SKM-1 treated with dmso at 0.1 percent for 144 hours (cell line): ENCODE results near the gene KCNJ16.
"Not testable (repeated sequence)": the region's sequence is repeated elsewhere in the genome, so short reads cannot be mapped to it uniquely, and the experiment has no call there.

Source experiments
- DNase-seq: peaks from one replicate; lab custom pipeline; 2025; ENCODE audit not compliant: unreplicated experiment; lab: John Stamatoyannopoulos, UW

The KCNJ16 gene

DNA sequence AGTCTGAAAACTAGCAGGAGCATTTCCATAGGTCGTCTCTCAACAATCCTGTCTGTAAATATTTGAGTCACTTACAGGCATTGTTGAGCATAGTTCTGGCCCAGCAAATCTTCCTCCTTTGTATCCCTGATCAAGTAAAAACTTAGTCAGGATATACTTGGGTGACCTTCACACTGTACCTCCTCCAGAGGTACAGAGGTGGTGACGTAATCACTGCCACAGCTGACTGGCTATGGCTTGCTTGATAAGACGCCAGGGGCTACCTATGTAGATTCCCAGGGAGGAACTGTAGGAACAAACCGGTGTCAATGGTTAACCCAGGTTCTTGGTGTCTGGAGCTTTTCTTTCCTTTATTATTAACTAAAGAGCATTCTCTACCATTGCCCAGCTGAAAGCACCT, at the start of gene KCNJ16:
Gene KCNJ16 (plus strand): TSS at position 270 of the 400 bp plus-strand sequence. CDS start 56,863 bp downstream, outside the sequence.
- DNase-seq = no peak

DNA sequence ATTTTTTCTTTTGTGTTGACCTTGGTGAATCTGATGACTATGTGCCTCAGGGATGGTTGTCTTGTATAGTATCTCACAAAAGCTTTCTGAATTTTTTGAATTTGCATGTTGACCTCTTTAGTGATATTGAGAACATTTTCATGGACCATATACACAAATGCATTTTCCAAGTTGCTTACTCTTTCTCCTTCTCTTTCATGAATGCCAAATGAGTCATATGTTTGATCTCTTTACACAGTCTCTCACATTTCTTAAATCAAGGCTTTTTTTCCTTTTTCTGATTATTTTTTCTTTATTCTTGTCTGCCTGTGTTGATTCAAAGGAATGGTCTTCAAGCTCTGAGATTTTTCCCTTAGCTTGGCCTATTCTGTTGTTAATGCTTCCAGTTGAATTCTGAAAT, 46.6 kb upstream of the KCNJ16 start:
- no peak for DNase-seq

GRCh38 chr17:70028978-70029767, 45.9 kb upstream of the KCNJ16 start:
- DNase-seq = no peak

- no peak for DNase-seq
Measured at GRCh38 chr17:70030371-70030770, 44.7 kb upstream of the KCNJ16 start.

- no peak for DNase-seq
Measured at GRCh38 chr17:70031341-70031740, 43.7 kb upstream of the KCNJ16 start.

- no peak for DNase-seq
Measured at GRCh38 chr17:70033165-70033564, 41.9 kb upstream of the KCNJ16 start.

GRCh38 chr17:70034158-70034557, 40.9 kb upstream of the KCNJ16 start:
- no peak for DNase-seq

- DNase-seq = no peak
Measured at GRCh38 chr17:70037498-70037897, 37.5 kb upstream of the KCNJ16 start.

DNA sequence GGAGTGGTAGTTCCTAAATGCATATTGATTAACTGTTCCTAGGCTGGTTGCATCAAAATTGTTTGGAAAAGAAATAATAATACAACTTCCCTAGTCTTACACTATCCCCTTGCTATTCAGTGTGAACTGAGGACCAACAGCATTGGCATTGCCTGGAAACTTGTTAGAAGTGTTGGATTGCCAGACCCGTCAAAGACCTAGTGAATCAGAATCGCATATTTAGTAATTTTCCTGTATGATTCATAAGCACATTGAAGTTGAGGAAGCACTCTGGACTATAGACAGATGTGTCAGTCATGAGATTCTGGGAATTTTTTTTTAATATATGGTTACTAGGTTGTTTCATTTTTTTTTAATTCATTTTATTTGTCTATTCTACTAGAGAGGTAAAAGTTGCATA, 34.7 kb upstream of the KCNJ16 start:
- DNase-seq = no peak

DNA sequence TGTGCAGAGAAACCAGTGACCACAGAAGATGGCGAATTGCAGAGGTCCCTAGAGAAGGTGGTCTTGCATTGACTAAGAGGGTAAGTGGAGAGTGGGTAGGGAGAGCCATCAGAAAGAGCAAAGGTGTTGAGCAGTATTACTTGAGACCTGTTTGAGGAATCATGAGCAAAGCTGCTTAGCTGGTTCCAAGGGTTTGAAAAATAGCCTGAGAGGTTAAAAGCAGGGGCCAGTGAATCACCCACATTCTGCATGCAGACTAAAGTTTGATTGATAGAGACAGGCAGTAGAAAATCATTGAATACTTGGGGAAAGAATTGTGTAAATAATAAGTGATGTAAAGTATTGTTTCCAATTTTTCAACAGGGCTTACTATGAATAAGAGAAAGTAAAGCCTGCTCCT, 34.0 kb upstream of the KCNJ16 start:
- no peak for DNase-seq

DNA sequence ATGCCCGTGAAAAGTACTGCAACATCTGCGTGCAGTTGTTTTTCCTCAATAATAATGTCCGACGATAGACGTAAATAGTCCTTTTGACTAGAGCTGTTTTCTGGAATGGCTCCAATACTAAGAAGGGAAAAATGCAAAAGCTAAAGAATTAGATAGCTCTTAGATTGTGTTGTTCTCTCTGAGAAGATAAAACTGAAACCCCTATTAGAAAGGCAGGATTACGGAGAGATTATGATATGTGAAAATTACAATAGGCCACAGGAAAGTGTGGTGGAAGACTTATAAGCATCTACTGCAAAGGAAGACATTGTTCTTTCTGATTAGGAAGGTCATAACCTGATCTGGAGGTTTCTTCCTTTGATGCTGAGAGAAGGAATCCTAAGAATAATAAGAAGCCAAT, 33.5 kb upstream of the KCNJ16 start:
- DNase-seq = no peak

GRCh38 chr17:70045780-70046179, 29.2 kb upstream of the KCNJ16 start:
- DNase-seq = not testable (repeated sequence)

- DNase-seq = no peak
Measured at GRCh38 chr17:70047619-70048419, 27.2 kb upstream of the KCNJ16 start.

- DNase-seq = no peak
Measured at GRCh38 chr17:70049801-70050591, 25.0 kb upstream of the KCNJ16 start.

- no peak for DNase-seq
Measured at GRCh38 chr17:70050931-70051330, 24.1 kb upstream of the KCNJ16 start.

DNA sequence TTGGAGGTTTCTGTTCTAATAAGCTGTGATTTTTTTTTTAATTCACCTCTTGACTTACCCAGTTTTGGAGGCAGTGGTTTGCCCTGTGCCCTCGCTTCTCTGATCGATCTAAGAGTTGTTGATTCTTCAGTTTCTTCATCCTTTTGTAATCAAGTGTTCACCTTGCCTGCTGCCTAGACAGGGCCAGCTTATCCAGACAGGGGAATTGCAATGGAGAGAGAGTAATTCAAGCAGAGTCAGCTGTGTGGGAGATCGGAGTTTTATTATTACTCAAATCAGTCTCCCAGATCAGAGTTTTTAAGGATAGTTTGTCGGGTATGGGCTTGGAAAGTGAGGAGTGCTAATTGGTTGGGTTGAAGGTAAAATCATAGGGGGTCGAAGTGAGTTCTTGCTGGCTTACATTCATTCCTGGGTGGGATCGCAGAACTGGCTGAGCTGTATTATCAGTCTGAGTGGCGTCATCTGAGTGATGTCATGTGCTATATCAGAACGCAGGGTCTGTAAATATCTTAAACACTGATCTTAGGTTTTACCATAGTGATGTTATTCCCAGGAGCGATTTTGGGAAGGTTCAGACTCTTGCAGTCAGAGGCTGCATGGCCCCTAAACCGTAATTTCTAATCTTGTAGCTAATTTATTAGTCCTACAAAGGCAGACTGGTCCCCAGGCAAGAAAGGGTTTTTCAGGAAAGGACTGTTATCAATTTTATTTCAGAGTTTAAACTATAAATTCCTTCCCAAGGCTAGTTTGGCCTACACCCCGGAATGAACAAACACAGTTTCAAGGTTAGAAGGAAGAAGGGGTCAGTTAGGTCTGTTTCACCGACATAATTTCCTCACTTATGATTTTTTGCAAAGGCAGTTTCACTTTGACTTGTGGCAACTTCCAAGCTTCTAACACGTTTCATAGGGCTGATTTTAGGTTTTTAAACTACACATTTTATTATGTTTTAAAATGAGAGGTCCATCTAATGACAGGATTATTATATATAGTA, 21.5 kb upstream of the KCNJ16 start:
- DNase-seq = no peak

DNA sequence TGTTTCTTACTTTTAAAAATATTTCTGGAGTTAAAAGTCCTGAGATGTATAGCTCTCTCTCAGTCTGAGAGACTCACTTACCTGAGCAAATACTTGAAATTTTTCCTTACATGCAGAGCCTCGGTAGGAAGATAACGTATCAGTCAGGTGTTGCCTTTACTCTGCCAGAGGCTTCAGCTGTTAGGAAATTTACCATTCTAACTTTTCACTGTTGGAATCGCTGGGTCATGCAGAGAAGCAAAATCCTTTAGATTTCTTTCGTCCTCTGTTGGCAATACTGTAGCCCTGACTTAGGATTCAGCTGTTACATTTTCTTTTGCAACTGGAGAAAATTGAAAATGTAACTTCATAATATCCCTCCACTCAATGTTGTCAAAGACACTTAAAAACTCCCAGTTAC, 20.0 kb upstream of the KCNJ16 start:
- no peak for DNase-seq

DNA sequence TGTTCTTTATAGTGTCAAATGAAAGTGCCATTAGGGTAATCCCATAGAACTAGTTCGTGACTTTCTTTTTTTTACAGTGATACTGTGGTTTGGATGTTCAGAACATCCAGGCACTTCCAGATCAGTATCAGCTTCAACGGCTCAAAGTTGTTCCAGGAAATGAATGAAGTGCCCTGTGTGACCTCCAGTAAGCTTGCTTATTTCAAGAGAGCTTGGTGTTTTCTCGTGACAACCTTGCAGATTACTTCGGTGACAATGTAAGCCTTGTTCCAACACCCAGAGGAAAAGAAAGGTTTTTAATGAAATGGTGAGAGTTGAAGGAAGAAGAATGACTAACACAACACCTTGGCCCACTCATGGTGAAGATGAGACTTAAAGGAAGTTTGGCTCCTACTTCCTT, 16.0 kb upstream of the KCNJ16 start:
- no peak for DNase-seq

DNA sequence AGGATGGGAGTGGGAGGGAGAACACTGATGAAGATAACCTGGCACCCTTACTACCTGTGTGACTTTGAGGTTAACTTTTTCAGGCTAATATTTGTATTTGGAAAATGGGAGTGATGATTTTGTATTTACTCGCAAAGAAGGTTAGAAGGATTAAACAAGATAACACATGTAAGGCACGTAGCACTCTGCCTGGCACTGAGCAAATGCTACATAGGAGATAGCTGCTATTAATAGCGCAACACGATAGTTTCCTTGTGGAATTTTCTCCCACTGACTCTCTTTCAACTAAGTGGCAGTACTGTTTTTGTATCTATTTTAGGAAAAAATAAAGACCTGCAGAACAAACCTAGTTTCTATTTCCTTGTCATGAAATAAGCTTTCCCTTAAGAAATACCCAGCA, 15.4 kb upstream of the KCNJ16 start:
- no peak for DNase-seq

DNA sequence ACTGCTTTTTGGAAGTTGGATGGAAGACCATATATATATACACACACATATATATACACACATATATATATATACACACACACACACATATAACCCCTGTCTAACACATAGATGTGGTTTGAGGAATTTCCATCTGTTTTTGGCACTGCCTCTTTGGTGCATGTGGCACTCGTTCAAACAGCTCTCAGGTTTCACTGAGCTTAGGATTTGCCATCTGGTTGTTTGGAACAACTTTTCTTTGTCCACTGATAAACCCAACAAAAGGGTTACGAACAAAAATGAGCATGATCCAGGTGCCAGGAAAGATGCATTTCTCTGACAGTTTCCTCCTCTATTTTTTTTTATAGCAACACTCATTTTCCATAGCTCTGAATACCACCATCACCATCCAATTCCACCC, 14.6 kb upstream of the KCNJ16 start:
- DNase-seq = no peak
